ENCODE measurements around the gene IGSF3.
"Not testable (repeated sequence)": the region's sequence is repeated elsewhere in the genome, so short reads cannot be mapped to it uniquely, and the experiment has no call there.

- TF ChIP-seq, protein P1, sequence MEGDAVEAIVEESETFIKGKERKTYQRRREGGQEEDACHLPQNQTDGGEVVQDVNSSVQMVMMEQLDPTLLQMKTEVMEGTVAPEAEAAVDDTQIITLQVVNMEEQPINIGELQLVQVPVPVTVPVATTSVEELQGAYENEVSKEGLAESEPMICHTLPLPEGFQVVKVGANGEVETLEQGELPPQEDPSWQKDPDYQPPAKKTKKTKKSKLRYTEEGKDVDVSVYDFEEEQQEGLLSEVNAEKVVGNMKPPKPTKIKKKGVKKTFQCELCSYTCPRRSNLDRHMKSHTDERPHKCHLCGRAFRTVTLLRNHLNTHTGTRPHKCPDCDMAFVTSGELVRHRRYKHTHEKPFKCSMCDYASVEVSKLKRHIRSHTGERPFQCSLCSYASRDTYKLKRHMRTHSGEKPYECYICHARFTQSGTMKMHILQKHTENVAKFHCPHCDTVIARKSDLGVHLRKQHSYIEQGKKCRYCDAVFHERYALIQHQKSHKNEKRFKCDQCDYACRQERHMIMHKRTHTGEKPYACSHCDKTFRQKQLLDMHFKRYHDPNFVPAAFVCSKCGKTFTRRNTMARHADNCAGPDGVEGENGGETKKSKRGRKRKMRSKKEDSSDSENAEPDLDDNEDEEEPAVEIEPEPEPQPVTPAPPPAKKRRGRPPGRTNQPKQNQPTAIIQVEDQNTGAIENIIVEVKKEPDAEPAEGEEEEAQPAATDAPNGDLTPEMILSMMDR (IDR thresholded peaks at IDR 0.05; ENCODE audit: control extremely low read depth in 1 of 3, insufficient read depth in 1 of 3, low read depth in 1 of 3, low read length in 3 of 3) = not testable (repeated sequence)
- not testable (repeated sequence) for TF ChIP-seq ATF3 (IDR thresholded peaks at IDR 0.05; ENCODE audit: insufficient read depth, low read depth, low read length); E2F6 (IDR thresholded peaks at IDR 0.05); CEBPB (IDR thresholded peaks at IDR 0.05; ENCODE audit: low read depth, low read length); CHD2 (IDR thresholded peaks at IDR 0.05; ENCODE audit: low read length); RAD21 (IDR thresholded peaks at IDR 0.05 in 1 of 2, conservative IDR thresholded peaks at IDR 0.05 in 1 of 2; ENCODE audit: low read depth in 2 of 2, low read length in 2 of 2); HDAC6 (IDR thresholded peaks at IDR 0.05; ENCODE audit: low read depth, low read length); MAX (IDR thresholded peaks at IDR 0.05); POLR2A (IDR thresholded peaks at IDR 0.05; ENCODE audit: control extremely low read depth in 1 of 2, low read depth in 2 of 2, low read length in 2 of 2); TAF1 (IDR thresholded peaks at IDR 0.05; ENCODE audit: low read depth, low read length)
Measured at GRCh38 chr1:116642311-116643280, 24.9 kb downstream of the IGSF3 start.

Measured in H1 (cell line).